B cell (primary cell): ENCODE data around the gene IFNLR1.

Source experiments
- EZH2 ChIP-seq: IDR thresholded peaks from 2 replicates; pipeline ENCODE4 v1.6.1; 2012; ENCODE audit warnings: borderline replicate concordance, low read depth, mild to moderate bottlenecking, moderate library complexity, low read length; ENCODE audit not compliant: insufficient read depth, poor library complexity, severe bottlenecking
- TF ChIP-seq, protein P1 (sequence below): fragments of 200-600 bp; IDR thresholded peaks from one replicate; pipeline ENCODE4 v1.8.0; 2022; ENCODE audit warnings: antibody characterized with exemption, mild to moderate bottlenecking

DNA sequence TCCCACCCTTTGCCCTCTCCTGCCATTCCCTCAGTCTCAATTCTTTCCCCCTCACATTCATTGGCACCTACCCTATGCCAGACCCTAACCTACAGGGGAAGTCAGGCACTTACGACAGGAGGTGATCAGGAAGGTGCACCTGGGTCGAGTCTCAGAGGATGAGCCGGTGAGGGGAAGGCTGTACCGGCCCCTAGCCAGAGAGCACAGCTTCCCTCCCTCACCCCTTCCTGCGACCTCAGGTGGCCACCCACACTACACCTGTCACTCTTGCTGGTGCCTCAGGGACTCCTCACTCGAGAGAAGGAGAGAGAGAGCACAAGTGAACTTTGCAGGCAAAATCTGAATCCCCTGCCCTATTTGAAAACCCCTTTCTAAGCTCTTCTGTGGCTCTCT lies 73.5 kb downstream of the IFNLR1 start:
- TF ChIP-seq, protein P1, sequence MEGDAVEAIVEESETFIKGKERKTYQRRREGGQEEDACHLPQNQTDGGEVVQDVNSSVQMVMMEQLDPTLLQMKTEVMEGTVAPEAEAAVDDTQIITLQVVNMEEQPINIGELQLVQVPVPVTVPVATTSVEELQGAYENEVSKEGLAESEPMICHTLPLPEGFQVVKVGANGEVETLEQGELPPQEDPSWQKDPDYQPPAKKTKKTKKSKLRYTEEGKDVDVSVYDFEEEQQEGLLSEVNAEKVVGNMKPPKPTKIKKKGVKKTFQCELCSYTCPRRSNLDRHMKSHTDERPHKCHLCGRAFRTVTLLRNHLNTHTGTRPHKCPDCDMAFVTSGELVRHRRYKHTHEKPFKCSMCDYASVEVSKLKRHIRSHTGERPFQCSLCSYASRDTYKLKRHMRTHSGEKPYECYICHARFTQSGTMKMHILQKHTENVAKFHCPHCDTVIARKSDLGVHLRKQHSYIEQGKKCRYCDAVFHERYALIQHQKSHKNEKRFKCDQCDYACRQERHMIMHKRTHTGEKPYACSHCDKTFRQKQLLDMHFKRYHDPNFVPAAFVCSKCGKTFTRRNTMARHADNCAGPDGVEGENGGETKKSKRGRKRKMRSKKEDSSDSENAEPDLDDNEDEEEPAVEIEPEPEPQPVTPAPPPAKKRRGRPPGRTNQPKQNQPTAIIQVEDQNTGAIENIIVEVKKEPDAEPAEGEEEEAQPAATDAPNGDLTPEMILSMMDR: no peak
- TF ChIP-seq EZH2: no peak
